Tibial artery (tissue), 4 donors: Measurements from ENCODE around the gene GSC2.
A peak's percentile ranks its signal among the peaks of the same experiment; 100 is the strongest.

Source experiments
- DNase-seq, 2 donors: peaks; one replicate each; pipeline ENCODE4 v3.0.0-alpha.2; 2019
- H3K27ac ChIP-seq, 2 donors: fragments of 200-600 bp; sonication (generic) in 1 of 2; 1 replicate in 1 of 2; 2 replicates in 1 of 2; pipeline ENCODE4 v1.5.1; 2018 to 2019; ENCODE audit warnings: mild to moderate bottlenecking in 1 of 2
- H3K27me3 ChIP-seq, 2 donors: fragments of 200-600 bp; sonication (generic) in 1 of 2; one replicate each; pipeline versions ENCODE4 v1.5.1 to v1.6.0; 2016 to 2019
- H3K36me3 ChIP-seq, 3 donors: fragments of 200-600 bp; sonication (generic) in 2 of 3; one replicate each; pipeline ENCODE4 v1.5.1; 2016 to 2019; ENCODE audit warnings: mild to moderate bottlenecking in 2 of 3
- H3K4me1 ChIP-seq, 4 donors: fragments of 200-600 bp; sonication (generic) in 2 of 4; 1 replicate in 3 of 4; 2 replicates in 1 of 4; pipeline ENCODE4 v1.5.1; 2016 to 2019
- H3K4me3 ChIP-seq, 2 donors: fragments of 200-600 bp; sonication (generic) in 1 of 2; 1 replicate in 1 of 2; 2 replicates in 1 of 2; pipeline ENCODE4 v1.5.1; 2018 to 2019; ENCODE audit warnings: mild to moderate bottlenecking in 2 of 2
- H3K9me3 ChIP-seq, 3 donors: fragments of 200-600 bp; sonication (generic) in 1 of 3; one replicate each; pipeline ENCODE4 v1.5.1; 2016 to 2019
- CTCF ChIP-seq, 2 experiments: fragments of 200-600 bp in 1 of 2; fragments of 450-650 bp in 1 of 2; IDR thresholded peaks; one replicate each; pipeline ENCODE4 v1.5.1; 2017 to 2019; ENCODE audit warnings: antibody characterized with exemption in 2 of 2, mild to moderate bottlenecking in 1 of 2, moderate library complexity in 1 of 2
- intact Hi-C: fragments of 100-400 bp; cut with DNase I; formaldehyde crosslinking; loops from one replicate; pipeline ENCODE4 v1.15.0; 2023; ENCODE audit warnings: low total_unique reads

The GSC2 gene

GRCh38 chr22:19152942-19153883 is 3.1 kb upstream of the GSC2 start:
- TF ChIP-seq CTCF (IDR thresholded peaks at IDR 0.05): no peak
- H3K4me3 ChIP-seq: no peak overlapping the region
- H3K27me3 ChIP-seq: peaks cover 5 to 75% of the 10 kb centered on the region in 2 donors
- H3K36me3 ChIP-seq: no peaks in the 10 kb centered on the region
- intact Hi-C loops: no loop called here
- H3K4me1 ChIP-seq: peaks cover 0 to 22% (median 12%) of the 10 kb centered on the region in 4 donors
- no peak for DNase-seq
- no peaks in the 10 kb centered on the region for H3K9me3 ChIP-seq
- no peak overlapping the region for H3K27ac ChIP-seq

GRCh38 chr22:19151329-19152191 is 1.5 kb upstream of the GSC2 start:
- peaks cover 5 to 72% of the 10 kb centered on the region in 2 donors for H3K27me3 ChIP-seq
- intact Hi-C loops: no loop called here

GRCh38 chr22:19150482-19151328 is 613 bp upstream of the GSC2 start:
- intact Hi-C loops: no loop called here

More at GRCh38 chr22:19151329-19152191, 1.5 kb upstream of the GSC2 start:
- DNase-seq: no peak
- H3K27ac ChIP-seq: no peak overlapping the region
- no peak overlapping the region for H3K4me3 ChIP-seq
- H3K9me3 ChIP-seq: no peaks in the 10 kb centered on the region
- TF ChIP-seq CTCF (IDR thresholded peaks at IDR 0.05): no peak
- H3K4me1 ChIP-seq: peaks cover 0 to 22% (median 12%) of the 10 kb centered on the region in 4 donors
- H3K36me3 ChIP-seq: no peaks in the 10 kb centered on the region

GRCh38 chr22:19149047-19149883 is 827 bp downstream of the GSC2 start:
- Histone ChIP-seq H3K4me3 (peak overlapping the region; percentile 14 to 43), H3K4me1 (peaks cover 0 to 26% (median 12%) of the 10 kb centered on the region in 4 donors), H3K27me3 (peaks cover 5 to 54% of the 10 kb centered on the region in 2 donors), H3K9me3 (no peaks in the 10 kb centered on the region), H3K27ac (no peak overlapping the region), H3K36me3 (no peaks in the 10 kb centered on the region)
- DNase-seq: no peak
- intact Hi-C loops: no loop called here
- TF ChIP-seq CTCF (IDR thresholded peaks at IDR 0.05): no peak

More at GRCh38 chr22:19150482-19151328, 613 bp upstream of the GSC2 start:
- H3K27me3 ChIP-seq: peaks cover 5 to 64% of the 10 kb centered on the region in 2 donors
- no peak for DNase-seq
- no peak overlapping the region for H3K4me3 ChIP-seq
- peaks cover 0 to 22% (median 12%) of the 10 kb centered on the region in 4 donors for H3K4me1 ChIP-seq
- H3K36me3 ChIP-seq: no peaks in the 10 kb centered on the region
- H3K27ac ChIP-seq: no peak overlapping the region
- TF ChIP-seq CTCF (IDR thresholded peaks at IDR 0.05): no peak
- H3K9me3 ChIP-seq: no peaks in the 10 kb centered on the region
